Mucosa of descending colon (tissue), 3 donors: ENCODE data around the gene FGB. TPM values are rescaled to one million over a fixed set of nuclear protein-coding genes. Genes with fewer than 3 reads are reported as not detected.

Experiments used
- ATAC-seq: fragments of 200-7000 bp; cut with Tn5 transposase; one replicate; pipeline ENCODE4 v1.9.1; 2020; ENCODE audit warnings: mild to moderate bottlenecking, moderate library complexity
- DNase-seq, 3 donors: peaks; one replicate each; pipeline ENCODE4 v3.0.0-alpha.2; 2020
- H3K36me3 ChIP-seq: fragments of 200-600 bp; one replicate; pipeline ENCODE4 v1.8.0; 2021; ENCODE audit warnings: low read depth, mild to moderate bottlenecking
- H3K4me1 ChIP-seq: fragments of 200-600 bp; one replicate; pipeline ENCODE4 v1.8.0; 2021; ENCODE audit warnings: low read depth, mild to moderate bottlenecking
- H3K4me3 ChIP-seq: fragments of 200-600 bp; one replicate; pipeline ENCODE4 v1.8.0; 2021; ENCODE audit warnings: mild to moderate bottlenecking
- H3K9me3 ChIP-seq: fragments of 200-600 bp; one replicate; pipeline ENCODE4 v1.8.0; 2021; ENCODE audit warnings: mild to moderate bottlenecking
- CTCF ChIP-seq: fragments of 200-600 bp; IDR thresholded peaks from one replicate; pipeline ENCODE4 v1.8.0; 2022; ENCODE audit warnings: antibody characterized with exemption, mild to moderate bottlenecking
- intact Hi-C, 2 donors: fragments of 100-400 bp; cut with DNase I in 1 of 2; cut with micrococcal nuclease in 1 of 2; formaldehyde crosslinking; loops; one replicate each; pipeline versions ENCODE4 v1.11.0 to v1.11.1; 2022; cut with DNase I, micrococcal nuclease
- total RNA-seq, 3 donors: library from RNA; stranded (reverse); fragmentation: NEBNext Ultra II Directional in 2 of 3; extraction: Animal tissue kit (Norgen Biotek cat#: 25700) in 2 of 3; gene quantifications; one replicate each; pipeline versions ENCODE4 v1.2.1 to v1.2.4, GENCODE V29; 2021 to 2023
- donor health status: DM: no; HTN: no; CAD: no; lungs with moderate emphysema.
- donor health status: DM: no; HTN: no; CAD: no.
- donor health status: DM: no; HTN: yes; CAD: no.

FGB gene
- total RNA-seq, 3 donors from 2014 or later: 0.63 to 1.0 TPM; not detected in 1

GRCh38 chr4:154559494-154560418 is 3.1 kb upstream of the FGB start:
- no peaks in the 10 kb centered on the region for H3K36me3 ChIP-seq
- no peak overlapping the region for H3K4me3 ChIP-seq
- intact Hi-C loops: loop anchor here (2.0 to 10.0 kb wide), 2 partner anchors 59 to 65 kb away; no protein-coding TSS in a partner anchor
- no peak for TF ChIP-seq CTCF
- no peaks in the 10 kb centered on the region for H3K9me3 ChIP-seq
- H3K4me1 ChIP-seq: peaks cover 6% of the 10 kb centered on the region
- DNase-seq (peak in 2 of 3 donors; percentile 32 to 48), ATAC-seq (peak; percentile 94)

GRCh38 chr4:154560419-154560801 is 2.4 kb upstream of the FGB start:
- TF ChIP-seq CTCF: no peak
- Histone ChIP-seq H3K9me3 (no peaks in the 10 kb centered on the region), H3K36me3 (no peaks in the 10 kb centered on the region), H3K4me1 (peaks cover 6% of the 10 kb centered on the region), H3K4me3 (no peak overlapping the region)
- ATAC-seq (no peak), DNase-seq (no peak)
- intact Hi-C loops: no loop called here

- intact Hi-C loops: no loop called here
- no peaks in the 10 kb centered on the region for H3K9me3 ChIP-seq
- peaks cover 6% of the 10 kb centered on the region for H3K4me1 ChIP-seq
- H3K4me3 ChIP-seq: no peak overlapping the region
- ATAC-seq (no peak), DNase-seq (no peak)
- no peaks in the 10 kb centered on the region for H3K36me3 ChIP-seq
- no peak for TF ChIP-seq CTCF
Measured at GRCh38 chr4:154560824-154561231, 2.0 kb upstream of the FGB start.

- no peak for TF ChIP-seq CTCF
- DNase-seq: no peak
- Histone ChIP-seq H3K9me3 (no peaks in the 10 kb centered on the region), H3K4me3 (no peak overlapping the region), H3K36me3 (no peaks in the 10 kb centered on the region), H3K4me1 (peaks cover 6% of the 10 kb centered on the region)
- no peak for ATAC-seq
- intact Hi-C loops: no loop called here
Measured at GRCh38 chr4:154564311-154564710, 1.5 kb downstream of the FGB start.

- Histone ChIP-seq H3K9me3 (no peaks in the 10 kb centered on the region), H3K36me3 (no peaks in the 10 kb centered on the region), H3K4me3 (no peak overlapping the region), H3K4me1 (no peaks in the 10 kb centered on the region)
- no peak for DNase-seq
- intact Hi-C loops: no loop called here
- no peak for TF ChIP-seq CTCF
- no peak for ATAC-seq
Measured at GRCh38 chr4:154565704-154566103, 2.9 kb downstream of the FGB start.
